Left hindlimb (tissue), 1 donor: Measurements from ENCODE around the gene DTX3.
"Not testable (repeated sequence)": the region's sequence is repeated elsewhere in the genome, so short reads cannot be mapped to it uniquely, and the experiment has no call there.

ENCODE experiments used
- DNase-seq: peaks from one replicate; pipeline ENCODE4 v3.0.0-alpha.2; 2018

Gene DTX3

GRCh38 chr12:57632958-57633840 lies 28.6 kb downstream of the DTX3 start, which contains the start of gene B4GALNT1:
Gene B4GALNT1 (minus strand): TSS chr12:57633201. CDS start chr12:57632132, 1,069 bp downstream.
- DNase-seq: no peak

GRCh38 chr12:57636731-57637130 lies 32.1 kb downstream of the DTX3 start:
- DNase-seq: not testable (repeated sequence)

GRCh38 chr12:57637364-57637763 lies 32.7 kb downstream of the DTX3 start:
- no peak for DNase-seq

GRCh38 chr12:57638096-57638495 lies 33.5 kb downstream of the DTX3 start:
- DNase-seq: no peak

- no peak for DNase-seq
Measured at GRCh38 chr12:57640175-57641042, 35.8 kb downstream of the DTX3 start.

GRCh38 chr12:57641699-57642442 lies 37.2 kb downstream of the DTX3 start:
- DNase-seq: no peak

- not testable (repeated sequence) for DNase-seq
Measured at GRCh38 chr12:57645990-57646658, 41.5 kb downstream of the DTX3 start.

GRCh38 chr12:57646659-57647049 lies 42.0 kb downstream of the DTX3 start:
- not testable (repeated sequence) for DNase-seq

- no peak for DNase-seq
Measured at GRCh38 chr12:57654042-57654441, 49.4 kb downstream of the DTX3 start.

GRCh38 chr12:57655541-57656240 lies 51.1 kb downstream of the DTX3 start:
- no peak for DNase-seq

GRCh38 chr12:57656408-57656807 lies 51.8 kb downstream of the DTX3 start:
- not testable (repeated sequence) for DNase-seq

- DNase-seq: no peak
Measured at GRCh38 chr12:57657744-57658143, 53.1 kb downstream of the DTX3 start.

- DNase-seq: no peak
Measured at GRCh38 chr12:57658890-57659289, 54.3 kb downstream of the DTX3 start.
